ENCODE measurements around the gene ITLN1. TPM values are rescaled to one million over a fixed set of nuclear protein-coding genes. Genes with fewer than 3 reads are reported as not detected.
"Not testable (repeated sequence)": the region's sequence is repeated elsewhere in the genome, so short reads cannot be mapped to it uniquely, and the experiment has no call there.

Gene ITLN1
- total and polyA plus RNA-seq, 2 experiments from 2014 or later, result 9.0 to 34.9 TPM

DNA sequence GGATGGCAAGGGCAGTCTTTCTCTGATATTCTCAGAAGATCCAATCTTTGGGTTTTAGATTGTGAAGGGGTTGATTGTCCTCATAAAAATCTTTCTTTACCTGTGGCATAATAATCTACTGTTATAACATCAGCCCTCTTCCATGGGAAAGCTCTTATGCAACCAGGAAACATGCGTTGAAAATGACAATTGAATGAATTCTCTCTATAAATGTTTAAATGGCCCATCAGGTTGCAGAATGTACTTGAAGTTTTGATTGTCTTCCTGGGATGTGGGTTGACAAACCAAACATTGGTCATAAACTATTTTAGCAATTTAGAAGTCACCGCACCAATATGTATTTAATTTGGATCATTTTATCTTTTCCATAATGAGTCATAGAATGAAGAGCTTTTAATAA is 31.7 kb upstream of the ITLN1 start:
- no peaks in the 10 kb centered on the region for H3K36me3 ChIP-seq (replicated peaks; ENCODE audit: insufficient read depth, low read depth)
- no peak for DNase-seq (ENCODE audit: low spot score)
- no peak for TF ChIP-seq EZH2 (IDR thresholded peaks at IDR 0.05; ENCODE audit: borderline replicate concordance)
- TF ChIP-seq, protein P1, sequence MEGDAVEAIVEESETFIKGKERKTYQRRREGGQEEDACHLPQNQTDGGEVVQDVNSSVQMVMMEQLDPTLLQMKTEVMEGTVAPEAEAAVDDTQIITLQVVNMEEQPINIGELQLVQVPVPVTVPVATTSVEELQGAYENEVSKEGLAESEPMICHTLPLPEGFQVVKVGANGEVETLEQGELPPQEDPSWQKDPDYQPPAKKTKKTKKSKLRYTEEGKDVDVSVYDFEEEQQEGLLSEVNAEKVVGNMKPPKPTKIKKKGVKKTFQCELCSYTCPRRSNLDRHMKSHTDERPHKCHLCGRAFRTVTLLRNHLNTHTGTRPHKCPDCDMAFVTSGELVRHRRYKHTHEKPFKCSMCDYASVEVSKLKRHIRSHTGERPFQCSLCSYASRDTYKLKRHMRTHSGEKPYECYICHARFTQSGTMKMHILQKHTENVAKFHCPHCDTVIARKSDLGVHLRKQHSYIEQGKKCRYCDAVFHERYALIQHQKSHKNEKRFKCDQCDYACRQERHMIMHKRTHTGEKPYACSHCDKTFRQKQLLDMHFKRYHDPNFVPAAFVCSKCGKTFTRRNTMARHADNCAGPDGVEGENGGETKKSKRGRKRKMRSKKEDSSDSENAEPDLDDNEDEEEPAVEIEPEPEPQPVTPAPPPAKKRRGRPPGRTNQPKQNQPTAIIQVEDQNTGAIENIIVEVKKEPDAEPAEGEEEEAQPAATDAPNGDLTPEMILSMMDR (IDR thresholded peaks at IDR 0.05; ENCODE audit: poor library complexity), result no peak
- TF ChIP-seq EZH2phosphoT487 (IDR thresholded peaks at IDR 0.05; ENCODE audit: low read depth, severe bottlenecking, unreplicated experiment), result no peak
- WGBS (ENCODE audit: low lambda C conversion rate, missing lambda C conversion rate), result 92% methylated on average over 2 of the region's 2 CpGs
- H3K27me3 ChIP-seq, result no peaks in the 10 kb centered on the region
- H3K4me2 ChIP-seq, result no peak overlapping the region
- no peaks in the 10 kb centered on the region for H3K79me2 ChIP-seq
- H3K27ac ChIP-seq, result no peak overlapping the region
- no peak overlapping the region for H3K4me3 ChIP-seq
- H3K4me1 ChIP-seq (ENCODE audit: insufficient read depth), result peaks cover 10% of the 10 kb centered on the region
- no peaks in the 10 kb centered on the region for H4K20me1 ChIP-seq (ENCODE audit: insufficient read depth, poor library complexity, severe bottlenecking)
- H3K9me3 ChIP-seq (ENCODE audit: low read depth), result no peaks in the 10 kb centered on the region
- no peak overlapping the region for H2AFZ ChIP-seq
- H3K9me2 ChIP-seq (replicated peaks; ENCODE audit: insufficient read depth), result no peaks in the 10 kb centered on the region

DNA sequence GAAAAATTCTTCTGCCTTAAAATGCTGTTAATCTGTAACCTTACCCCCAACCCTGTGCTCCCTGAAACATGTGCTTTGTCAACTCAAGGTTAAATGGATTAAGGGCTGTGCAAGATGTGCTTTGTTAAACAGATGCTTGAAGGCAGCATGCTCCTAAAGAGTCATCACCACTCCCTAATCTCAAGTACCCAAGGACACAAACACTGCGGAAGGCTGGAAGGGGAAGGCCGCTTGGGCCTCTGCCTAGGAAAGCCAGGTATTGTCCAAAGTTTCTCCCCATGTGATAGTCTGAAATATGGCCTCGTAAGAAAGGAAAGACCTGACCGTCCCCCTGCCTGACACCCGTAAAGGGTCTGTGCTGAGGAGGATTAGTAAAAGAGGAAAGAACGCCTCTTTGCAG is 28.2 kb upstream of the ITLN1 start:
- not testable (repeated sequence) for H3K9me2 ChIP-seq (replicated peaks; ENCODE audit: insufficient read depth); DNase-seq (ENCODE audit: low spot score); H3K4me3 ChIP-seq; H3K79me2 ChIP-seq; H4K20me1 ChIP-seq (ENCODE audit: insufficient read depth, poor library complexity, severe bottlenecking); H3K36me3 ChIP-seq (replicated peaks; ENCODE audit: insufficient read depth, low read depth); H3K4me2 ChIP-seq; H2AFZ ChIP-seq; H3K27me3 ChIP-seq; H3K9me3 ChIP-seq (ENCODE audit: low read depth)
- H3K4me1 ChIP-seq (ENCODE audit: insufficient read depth), result peaks cover 16% of the 10 kb centered on the region
- H3K27ac ChIP-seq, result peak overlapping the region; percentile 89
- 59% methylated on average over 6 of the region's 6 CpGs for WGBS (ENCODE audit: low lambda C conversion rate, missing lambda C conversion rate)

- peaks cover 16% of the 10 kb centered on the region for H3K4me1 ChIP-seq (ENCODE audit: insufficient read depth)
- no peaks in the 10 kb centered on the region for H3K36me3 ChIP-seq (replicated peaks; ENCODE audit: insufficient read depth, low read depth)
- 35% methylated on average over 2 of the region's 2 CpGs for WGBS (ENCODE audit: low lambda C conversion rate, missing lambda C conversion rate)
- no peaks in the 10 kb centered on the region for H3K9me3 ChIP-seq (ENCODE audit: low read depth)
- peak overlapping the region; percentile 54 for H2AFZ ChIP-seq
- H3K27me3 ChIP-seq, result no peaks in the 10 kb centered on the region
- H4K20me1 ChIP-seq (ENCODE audit: insufficient read depth, poor library complexity, severe bottlenecking), result no peaks in the 10 kb centered on the region
- peak overlapping the region; percentile 54 for H3K4me2 ChIP-seq
- no peaks in the 10 kb centered on the region for H3K79me2 ChIP-seq
- H3K27ac ChIP-seq, result peak overlapping the region; percentile 89
- DNase-seq (ENCODE audit: low spot score), result no peak
- H3K4me3 ChIP-seq, result no peak overlapping the region
- H3K9me2 ChIP-seq (replicated peaks; ENCODE audit: insufficient read depth), result no peaks in the 10 kb centered on the region
- TF ChIP-seq EZH2 (IDR thresholded peaks at IDR 0.05; ENCODE audit: borderline replicate concordance) (no peak), EZH2phosphoT487 (IDR thresholded peaks at IDR 0.05; ENCODE audit: low read depth, severe bottlenecking, unreplicated experiment) (no peak)
- TF ChIP-seq, protein P1 (IDR thresholded peaks at IDR 0.05; ENCODE audit: poor library complexity), result no peak
Observed at GRCh38 chr1:160911925-160912324, 26.9 kb upstream of the ITLN1 start.

DNA sequence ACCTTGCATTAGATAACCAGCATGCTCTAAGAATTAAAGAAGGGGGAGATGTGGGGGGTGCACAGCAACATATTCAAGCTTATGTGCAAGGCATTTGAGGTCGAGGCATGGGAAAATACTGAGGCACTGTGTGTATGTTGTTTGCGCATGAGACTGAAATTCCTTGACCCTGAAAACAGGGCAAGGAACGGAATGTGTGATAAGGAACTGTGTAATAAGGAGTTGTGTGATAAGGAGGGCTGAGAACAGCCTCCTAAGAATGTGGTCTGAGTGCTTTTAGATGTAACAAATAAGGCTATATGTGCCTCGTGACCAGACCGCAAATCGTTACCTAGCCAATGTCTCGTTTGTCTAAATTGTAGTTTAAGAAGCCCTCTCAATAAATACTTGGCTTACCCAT is 26.5 kb upstream of the ITLN1 start:
- no peaks in the 10 kb centered on the region for H3K9me3 ChIP-seq (ENCODE audit: low read depth)
- 10% methylated on average over 7 of the region's 7 CpGs for WGBS (ENCODE audit: low lambda C conversion rate, missing lambda C conversion rate)
- H4K20me1 ChIP-seq (ENCODE audit: insufficient read depth, poor library complexity, severe bottlenecking), result no peaks in the 10 kb centered on the region
- H3K4me3 ChIP-seq, result no peak overlapping the region
- peak overlapping the region; percentile 54 for H2AFZ ChIP-seq
- TF ChIP-seq, protein P1 (IDR thresholded peaks at IDR 0.05; ENCODE audit: poor library complexity), result no peak
- TF ChIP-seq EZH2 (IDR thresholded peaks at IDR 0.05; ENCODE audit: borderline replicate concordance) (no peak), EZH2phosphoT487 (IDR thresholded peaks at IDR 0.05; ENCODE audit: low read depth, severe bottlenecking, unreplicated experiment) (no peak)
- H3K4me2 ChIP-seq, result peak overlapping the region; percentile 54
- H3K9me2 ChIP-seq (replicated peaks; ENCODE audit: insufficient read depth), result no peaks in the 10 kb centered on the region
- H3K79me2 ChIP-seq, result no peaks in the 10 kb centered on the region
- peak overlapping the region; percentile 89 for H3K27ac ChIP-seq
- peaks cover 16% of the 10 kb centered on the region for H3K4me1 ChIP-seq (ENCODE audit: insufficient read depth)
- no peaks in the 10 kb centered on the region for H3K27me3 ChIP-seq
- H3K36me3 ChIP-seq (replicated peaks; ENCODE audit: insufficient read depth, low read depth), result no peaks in the 10 kb centered on the region
- peak; percentile 46 for DNase-seq (ENCODE audit: low spot score)

Measured in hepatocyte (in vitro differentiated cells).